ENCODE data around the gene CCDC149.

- TF ChIP-seq CTCF (IDR thresholded peaks at IDR 0.05; ENCODE audit: low read depth, low read length): no peak
- TF ChIP-seq EZH2phosphoT487 (IDR thresholded peaks at IDR 0.05; ENCODE audit: low read depth): no peak
Measured at GRCh38 chr4:24796620-24797019, 116.2 kb downstream of the CCDC149 start.
